Measurements from ENCODE around the gene WNT7B.

- TF ChIP-seq ZNF274 (IDR thresholded peaks at IDR 0.05; ENCODE audit: insufficient read depth, insufficient read length) (no peak), HCFC1 (IDR thresholded peaks at IDR 0.05; ENCODE audit: low read length) (no peak), EZH2 (IDR thresholded peaks at IDR 0.05; ENCODE audit: borderline replicate concordance, control insufficient read depth, low read depth, low read length) (no peak), SRF (IDR thresholded peaks at IDR 0.05; ENCODE audit: low read depth in 2 of 2, low read length in 2 of 2) (no peak)
Observed at GRCh38 chr22:45922661-45923060, 54.3 kb downstream of the WNT7B start.
